GM12878 (cell line): ENCODE results near the gene CTNNBL1. TPM values are rescaled to one million over a fixed set of nuclear protein-coding genes. Genes with fewer than 3 reads are reported as not detected.

Experiments
- ATAC-seq: fragments of 200-7000 bp; cut with Tn5 transposase; 3 replicates; pipeline ENCODE4 v1.9.1; 2020; ENCODE audit warnings: mild to moderate bottlenecking, moderate library complexity
- BruUV-seq: library from RNA; stranded (reverse); fragments of 400-500 nt; replicated peaks from 2 replicates; lab custom pipeline; 2021; lab: Mats Ljungman, UMichigan
- CTCF ChIA-PET: fragments of 300-600 bp; sonication (Branson Sonifier 250); formaldehyde crosslinking; extraction: SDS; loops from one replicate; lab custom pipeline; 2021; ENCODE audit warnings: inconsistent platforms; lab: Yijun Ruan, JAX
- POLR2A ChIA-PET: fragments of 350-600 bp; formaldehyde crosslinking; extraction: SDS; loops from one replicate; lab custom pipeline; 2021; ENCODE audit warnings: inconsistent platforms; lab: Charles Lee
- RAD21 ChIA-PET: fragments of 300-600 bp; sonication (Branson Sonifier 250); formaldehyde crosslinking; loops from one replicate; lab custom pipeline; 2023; ENCODE audit warnings: antibody characterized with exemption; ENCODE audit not compliant: unreplicated experiment; lab: Charles Lee
- SMC1A ChIA-PET: fragments of 300-600 bp; sonication (Branson Sonifier 250); formaldehyde crosslinking; loops from one replicate; lab custom pipeline; 2023; ENCODE audit not compliant: unreplicated experiment, uncharacterized antibody; lab: Charles Lee
- DNase-seq: peaks from one replicate; pipeline ENCODE4 v3.0.0-alpha.2; 2011; ENCODE audit warnings: low read depth, low spot score
- FAIRE-seq: peaks from 3 replicates; lab custom pipeline; 2011; peaks lifted over from hg19 to GRCh38; lab: Jason Lieb, UNC
- H2AFZ ChIP-seq: 2 replicates; pipeline ENCODE4 v1.6.0; 2011; ENCODE audit warnings: low read depth, low read length, control low read depth; ENCODE audit not compliant: control insufficient read depth
- H3K27ac ChIP-seq: 2 replicates; pipeline ENCODE4 v1.5.1; 2011; ENCODE audit warnings: control low read depth; ENCODE audit not compliant: control insufficient read depth, insufficient read depth
- H3K27me3 ChIP-seq, 2 experiments: replicated peaks in 1 of 2; 2 replicates each; pipeline versions ENCODE4 v1.6.0 to v1.6.1; 2011; ENCODE audit warnings: low read length in 1 of 2; ENCODE audit not compliant: control insufficient read depth in 2 of 2, insufficient read depth in 2 of 2
- H3K36me3 ChIP-seq, 2 experiments: 2 replicates each; pipeline ENCODE4 v1.5.1; 2011; ENCODE audit warnings: low read length in 1 of 2; ENCODE audit not compliant: control insufficient read depth in 2 of 2, insufficient read depth in 2 of 2
- H3K4me1 ChIP-seq: 2 replicates; pipeline ENCODE4 v1.6.1; 2011; ENCODE audit warnings: mild to moderate bottlenecking, low read length, moderate library complexity, mixed read lengths; ENCODE audit not compliant: control insufficient read depth, insufficient read depth
- H3K4me2 ChIP-seq: 2 replicates; pipeline ENCODE4 v1.6.0; 2011; ENCODE audit warnings: control low read depth; ENCODE audit not compliant: control insufficient read depth, insufficient read depth
- H3K4me3 ChIP-seq: fragments of 200-600 bp; sonication (generic); 2 replicates; pipeline ENCODE4 v1.5.1; 2016
- H3K79me2 ChIP-seq: 2 replicates; pipeline ENCODE4 v1.6.0; 2011; ENCODE audit warnings: low read length; ENCODE audit not compliant: control insufficient read depth, insufficient read depth
- H3K9ac ChIP-seq: 2 replicates; pipeline ENCODE4 v1.8.0; 2011; ENCODE audit warnings: low read length, control low read depth, mixed read lengths; ENCODE audit not compliant: control insufficient read depth, insufficient read depth
- H3K9me3 ChIP-seq: replicated peaks from 3 replicates; pipeline ENCODE4 v1.5.1; 2011; ENCODE audit warnings: mild to moderate bottlenecking, low read length; ENCODE audit not compliant: control insufficient read depth, insufficient read depth
- H4K20me1 ChIP-seq: 2 replicates; pipeline ENCODE4 v1.6.0; 2011; ENCODE audit not compliant: control insufficient read depth, insufficient read depth
- ATF2 ChIP-seq: IDR thresholded peaks from 2 replicates; pipeline ENCODE4 v1.6.1; 2012; ENCODE audit warnings: low read length, inconsistent platforms
- ATF7 ChIP-seq: fragments of 450-650 bp; IDR thresholded peaks from 2 replicates; pipeline ENCODE4 v1.6.1; 2016; ENCODE audit warnings: low read depth, mild to moderate bottlenecking
- BCL11A ChIP-seq: IDR thresholded peaks from 2 replicates; pipeline ENCODE4 v1.6.1; 2011; ENCODE audit warnings: low read depth, low read length
- CHD2 ChIP-seq: IDR thresholded peaks from 2 replicates; pipeline ENCODE4 v1.6.1; 2011; ENCODE audit warnings: low read depth, low read length, improper control_type of control experiment, borderline replicate concordance
- E2F4 ChIP-seq: IDR thresholded peaks from 2 replicates; pipeline ENCODE4 v1.6.1; 2012; ENCODE audit warnings: low read depth, low read length, improper control_type of control experiment
- GATAD2B ChIP-seq: fragments of 450-650 bp; conservative IDR thresholded peaks from 2 replicates; pipeline ENCODE4 v1.6.1; 2017; ENCODE audit warnings: low read depth, mild to moderate bottlenecking, moderate library complexity
- JUND ChIP-seq: IDR thresholded peaks from 2 replicates; pipeline ENCODE4 v1.6.1; 2012; ENCODE audit warnings: low read depth, mild to moderate bottlenecking, low read length, improper control_type of control experiment, moderate library complexity
- MYB ChIP-seq: fragments of 150-350 bp; IDR thresholded peaks from 2 replicates; pipeline ENCODE4 v1.6.1; 2014; ENCODE audit warnings: mild to moderate bottlenecking, low read depth, low read length, borderline replicate concordance
- NKRF ChIP-seq: fragments of 450-650 bp; conservative IDR thresholded peaks from 2 replicates; pipeline ENCODE4 v1.6.1; 2017; ENCODE audit warnings: mild to moderate bottlenecking, moderate library complexity
- NR2C2 ChIP-seq: IDR thresholded peaks from 2 replicates; pipeline ENCODE4 v1.6.1; 2011; ENCODE audit warnings: borderline replicate concordance, low read depth; ENCODE audit not compliant: control insufficient read depth, insufficient read length
- NRF1 ChIP-seq: conservative IDR thresholded peaks from 2 replicates; pipeline ENCODE4 v1.6.1; 2011; ENCODE audit warnings: mild to moderate bottlenecking, low read depth, low read length, improper control_type of control experiment
- POU2F2 ChIP-seq: IDR thresholded peaks from 3 replicates; pipeline ENCODE4 v1.6.1; 2011; ENCODE audit warnings: low read depth, mild to moderate bottlenecking, low read length, borderline replicate concordance
- RAD21 ChIP-seq: IDR thresholded peaks from 2 replicates; pipeline ENCODE4 v1.6.1; 2011; ENCODE audit warnings: mild to moderate bottlenecking, low read depth, low read length, moderate library complexity; ENCODE audit not compliant: insufficient read depth
- STAT3 ChIP-seq: IDR thresholded peaks from 2 replicates; pipeline ENCODE4 v1.6.1; 2011; ENCODE audit warnings: low read depth, low read length, improper control_type of control experiment
- TBL1XR1 ChIP-seq: IDR thresholded peaks from 2 replicates; pipeline ENCODE4 v1.6.1; 2012; ENCODE audit warnings: low read depth, low read length, improper control_type of control experiment
- TCF12 ChIP-seq: IDR thresholded peaks from 2 replicates; pipeline ENCODE4 v1.6.1; 2011; ENCODE audit warnings: low read depth, mild to moderate bottlenecking, low read length
- USF2 ChIP-seq: IDR thresholded peaks from 2 replicates; pipeline ENCODE4 v1.6.1; 2011; ENCODE audit warnings: low read depth, low read length, improper control_type of control experiment, borderline replicate concordance
- ZNF24 ChIP-seq: fragments of 450-650 bp; IDR thresholded peaks from 2 replicates; pipeline ENCODE4 v1.6.1; 2017; ENCODE audit warnings: antibody characterized with exemption, mild to moderate bottlenecking
- ZNF384 ChIP-seq: IDR thresholded peaks from 2 replicates; pipeline ENCODE4 v1.6.1; 2012; ENCODE audit warnings: low read depth, mild to moderate bottlenecking, low read length, improper control_type of control experiment, borderline replicate concordance
- ZZZ3 ChIP-seq: IDR thresholded peaks from 2 replicates; pipeline ENCODE4 v1.6.1; 2011; ENCODE audit warnings: low read depth; ENCODE audit not compliant: control insufficient read depth, insufficient read length
- WGBS: methylation state at CpG from one replicate; pipeline ENCODE4 v1.1.6; 2016; ENCODE audit warnings: low lambda C conversion rate; ENCODE audit not compliant: insufficient replicate concordance, insufficient coverage; ENCODE audit errors: missing lambda C conversion rate; 5-methylcytosine and 5-hydroxymethylcytosine counted together
- in situ Hi-C: fragments of 300-500 bp; cut with MboI; formaldehyde crosslinking; loops from 9 replicates; pipeline ENCODE4 v1.14.3; 2018; ENCODE audit warnings: mixed read lengths
- intact Hi-C: fragments of 100-400 bp; cut with micrococcal nuclease; formaldehyde crosslinking; loops from one replicate; pipeline ENCODE4 v1.14.2; 2022; ENCODE audit not compliant: unreplicated experiment
- polyA plus RNA-seq, 11 experiments: library from polyadenylated mRNA; depleted of rRNA in 4 of 11; unstranded in 6 of 11; stranded (reverse) in 5 of 11; fragments of >200 nt; fragmentation: Nextera tagmentation in 4 of 11; fragmentation: Illumina TruSeq in 1 of 11; extraction: Ambion mirVana in 4 of 11; extraction: Trizol in 1 of 11; gene quantifications; 1 replicate in 1 of 11; 2 replicates in 10 of 11; pipeline versions ENCODE4 v1.2.1 to v1.2.3, GENCODE V29; 2011 to 2016; ENCODE audit warnings: inconsistent platforms in 2 of 11, missing spikeins in 2 of 11, low read depth in 1 of 11
- total RNA-seq, 4 experiments: library from RNA; depleted of rRNA in 3 of 4; stranded (reverse); fragments of >200 nt in 3 of 4; fragmentation: Illumina TruSeq in 1 of 4; extraction: Trizol in 1 of 4; gene quantifications; 2 replicates each; pipeline versions ENCODE4 v1.2.1 to v1.2.3, GENCODE V29; 2013 to 2021

Gene CTNNBL1
- total and polyA plus RNA-seq, 10 of the 15 experiments (the other 5 are each of a cell fraction or from before 2014, with no cell fraction given) = 43.1 to 102 (median 67.8) TPM

- no peak for TF ChIP-seq TBL1XR1
- TF ChIP-seq TCF12 = no peak
- no peak for TF ChIP-seq USF2
- TF ChIP-seq NRF1 = no peak
- no peak for TF ChIP-seq ZNF384
- TF ChIP-seq E2F4 = no peak
- no peak for TF ChIP-seq JUND
- TF ChIP-seq RAD21 = no peak
- TF ChIP-seq BCL11A = no peak
- no peak for TF ChIP-seq NKRF
- TF ChIP-seq MYB = no peak
- TF ChIP-seq ATF2 = no peak
- no peak for TF ChIP-seq ZZZ3
- TF ChIP-seq POU2F2 = no peak
- TF ChIP-seq NR2C2 = no peak
- no peak for TF ChIP-seq GATAD2B
- TF ChIP-seq ZNF24 = no peak
- no peak for TF ChIP-seq CHD2
- TF ChIP-seq ATF7 = no peak
- TF ChIP-seq STAT3 = no peak
- TF ChIP-seq, all 136 proteins: peak for 0
- Histone ChIP-seq H3K27ac (no peak overlapping the region), H3K27me3 (no peaks in the 10 kb centered on the region), H3K9me3 (no peaks in the 10 kb centered on the region), H2AFZ (no peak overlapping the region), H3K4me3 (no peak overlapping the region), H4K20me1 (no peaks in the 10 kb centered on the region), H3K36me3 (peaks cover 2 to 11% of the 10 kb centered on the region in 2 experiments; a peak in 2 of 4 replicates), H3K4me2 (no peak overlapping the region), H3K4me1 (no peaks in the 10 kb centered on the region), H3K79me2 (no peaks in the 10 kb centered on the region), H3K9ac (no peak overlapping the region)
- no TSS peak for BruUV-seq
- RAD21 ChIA-PET = no interaction called here
- in situ Hi-C loops (no loop called here), intact Hi-C loops (loop anchor here (10.0 kb wide), 2 partner anchors 195 to 235 kb away; no protein-coding TSS in a partner anchor)
- CTCF ChIA-PET = no interaction called here
- FAIRE-seq (no peak), ATAC-seq (no peak), DNase-seq (no peak)
- SMC1A ChIA-PET = no interaction called here
- POLR2A ChIA-PET = no interaction called here
- WGBS = 97% methylated on average over 5 of the region's 5 CpGs
Measured at GRCh38 chr20:37759761-37760209, 66.0 kb downstream of the CTNNBL1 start.
